DOHH2 (cell line): Measurements from ENCODE around the gene AP2A1.

Experiments used
- H3F3A ChIP-seq: fragments of 200-600 bp; sonication (generic), shearing (Covaris generic); 2 replicates; pipeline ENCODE4 v1.6.0; 2016; ENCODE audit warnings: antibody characterized with exemption, mild to moderate bottlenecking; ENCODE audit not compliant: control insufficient read depth, insufficient read depth
- H3K27ac ChIP-seq: fragments of 200-600 bp; sonication (generic); 2 replicates; pipeline ENCODE4 v1.5.1; 2014; ENCODE audit warnings: low read depth, mild to moderate bottlenecking, low read length, moderate library complexity
- H3K27me3 ChIP-seq: fragments of 200-600 bp; sonication (generic); 2 replicates; pipeline ENCODE4 v1.6.1; 2014; ENCODE audit warnings: mild to moderate bottlenecking, low read length, mixed read lengths; ENCODE audit not compliant: control insufficient read depth
- H3K36me3 ChIP-seq: fragments of 200-600 bp; sonication (generic); 2 replicates; pipeline ENCODE4 v1.6.1; 2014; ENCODE audit warnings: mild to moderate bottlenecking, low read length, moderate library complexity, mixed read lengths; ENCODE audit not compliant: control insufficient read depth
- H3K4me1 ChIP-seq: fragments of 200-600 bp; sonication (generic); 2 replicates; pipeline ENCODE4 v1.6.1; 2014; ENCODE audit warnings: mild to moderate bottlenecking, low read length, mixed read lengths; ENCODE audit not compliant: control insufficient read depth
- H3K4me2 ChIP-seq: fragments of 200-600 bp; sonication (generic); 2 replicates; pipeline ENCODE4 v1.6.0; 2014; ENCODE audit warnings: mild to moderate bottlenecking, low read length, moderate library complexity
- H3K4me3 ChIP-seq: fragments of 200-600 bp; sonication (generic); 2 replicates; pipeline ENCODE4 v1.5.1; 2014; ENCODE audit warnings: mild to moderate bottlenecking, low read length, mixed read lengths
- H3K79me2 ChIP-seq: fragments of 200-600 bp; sonication (generic); 2 replicates; pipeline ENCODE4 v1.6.1; 2014; ENCODE audit warnings: mild to moderate bottlenecking, low read length, mixed read lengths; ENCODE audit not compliant: control insufficient read depth
- H3K9me2 ChIP-seq: fragments of 200-600 bp; sonication (generic); replicated peaks from 2 replicates; pipeline ENCODE4 v1.6.1; 2014; ENCODE audit warnings: mild to moderate bottlenecking, low read length, mixed read lengths; ENCODE audit not compliant: control insufficient read depth
- H3K9me3 ChIP-seq: fragments of 200-600 bp; sonication (generic); 2 replicates; pipeline ENCODE4 v1.6.1; 2014; ENCODE audit warnings: antibody characterized with exemption, low read length, mixed read lengths; ENCODE audit not compliant: control insufficient read depth, insufficient read depth
- H4K20me1 ChIP-seq: fragments of 200-600 bp; sonication (generic); 2 replicates; pipeline ENCODE4 v1.6.0; 2014; ENCODE audit warnings: low read depth, mild to moderate bottlenecking, antibody characterized with exemption, low read length, moderate library complexity; ENCODE audit not compliant: control insufficient read depth, insufficient read depth
- EZH2phosphoT487 ChIP-seq: fragments of 200-600 bp; sonication (generic); IDR thresholded peaks from 2 replicates; pipeline ENCODE4 v1.6.1; 2017; ENCODE audit warnings: borderline replicate concordance, mild to moderate bottlenecking, antibody characterized with exemption, low read length, moderate library complexity, mixed read lengths
- TF ChIP-seq, protein P1 (sequence below): fragments of 200-600 bp; sonication (generic); IDR thresholded peaks from one replicate; pipeline ENCODE4 v1.5.1; 2014; ENCODE audit warnings: antibody characterized with exemption, mild to moderate bottlenecking, low read depth, low read length; ENCODE audit not compliant: poor library complexity, severe bottlenecking

Gene AP2A1

DNA sequence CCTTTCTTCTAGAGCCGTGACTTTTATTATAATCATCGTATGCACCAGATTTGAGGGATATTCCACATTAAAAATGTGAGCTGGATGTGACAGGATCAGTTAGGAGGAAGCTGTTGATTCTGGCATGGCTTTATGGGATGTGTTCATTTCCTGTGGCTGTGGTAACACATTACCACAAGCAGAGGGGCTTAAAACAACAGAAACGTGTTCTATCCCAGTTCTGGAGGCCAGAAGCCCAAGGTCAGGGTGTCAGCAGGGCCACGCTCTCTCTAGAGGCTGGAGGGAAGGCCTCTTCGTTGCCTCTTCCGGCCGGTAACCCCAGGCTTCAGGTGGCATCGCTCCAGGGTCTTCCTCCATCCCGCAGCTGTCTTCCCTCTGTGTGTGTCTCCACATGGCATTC is 65.8 kb downstream of the AP2A1 start:
- H3K9me3 ChIP-seq = no peaks in the 10 kb centered on the region
- H3K4me2 ChIP-seq = no peak overlapping the region
- peaks cover 92% of the 10 kb centered on the region for H3K36me3 ChIP-seq
- H4K20me1 ChIP-seq = 0 out of 2 replicates have a peak, but pooled peaks cover 2% of the 10 kb centered on the region
- no peaks in the 10 kb centered on the region for H3K27me3 ChIP-seq
- H3K4me3 ChIP-seq = no peak overlapping the region
- H3F3A ChIP-seq = no peaks in the 10 kb centered on the region
- no peaks in the 10 kb centered on the region for H3K4me1 ChIP-seq
- H3K79me2 ChIP-seq = peaks cover 16% of the 10 kb centered on the region
- H3K9me2 ChIP-seq = no peaks in the 10 kb centered on the region
- no peak overlapping the region for H3K27ac ChIP-seq
- TF ChIP-seq, protein P1, sequence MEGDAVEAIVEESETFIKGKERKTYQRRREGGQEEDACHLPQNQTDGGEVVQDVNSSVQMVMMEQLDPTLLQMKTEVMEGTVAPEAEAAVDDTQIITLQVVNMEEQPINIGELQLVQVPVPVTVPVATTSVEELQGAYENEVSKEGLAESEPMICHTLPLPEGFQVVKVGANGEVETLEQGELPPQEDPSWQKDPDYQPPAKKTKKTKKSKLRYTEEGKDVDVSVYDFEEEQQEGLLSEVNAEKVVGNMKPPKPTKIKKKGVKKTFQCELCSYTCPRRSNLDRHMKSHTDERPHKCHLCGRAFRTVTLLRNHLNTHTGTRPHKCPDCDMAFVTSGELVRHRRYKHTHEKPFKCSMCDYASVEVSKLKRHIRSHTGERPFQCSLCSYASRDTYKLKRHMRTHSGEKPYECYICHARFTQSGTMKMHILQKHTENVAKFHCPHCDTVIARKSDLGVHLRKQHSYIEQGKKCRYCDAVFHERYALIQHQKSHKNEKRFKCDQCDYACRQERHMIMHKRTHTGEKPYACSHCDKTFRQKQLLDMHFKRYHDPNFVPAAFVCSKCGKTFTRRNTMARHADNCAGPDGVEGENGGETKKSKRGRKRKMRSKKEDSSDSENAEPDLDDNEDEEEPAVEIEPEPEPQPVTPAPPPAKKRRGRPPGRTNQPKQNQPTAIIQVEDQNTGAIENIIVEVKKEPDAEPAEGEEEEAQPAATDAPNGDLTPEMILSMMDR = no peak
- TF ChIP-seq EZH2phosphoT487 = no peak

DNA sequence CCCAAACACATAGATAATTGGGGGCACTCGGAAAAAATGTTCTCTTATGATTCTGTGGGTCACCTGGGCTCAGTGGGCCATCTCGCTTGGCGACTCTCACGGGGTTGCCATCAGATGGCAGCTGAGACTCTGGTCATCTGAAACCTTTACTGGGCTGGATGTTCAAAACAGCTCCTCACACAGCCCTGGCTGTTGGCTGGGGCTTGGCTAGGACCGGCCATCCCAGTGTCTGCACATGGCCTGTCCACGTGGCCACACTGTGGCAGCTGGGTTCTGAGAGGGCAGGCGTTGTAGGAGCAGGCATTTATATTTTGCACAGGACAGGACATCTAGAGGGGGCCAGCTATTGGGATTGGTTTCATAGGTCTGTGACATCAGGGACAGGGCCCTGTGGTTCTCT is 66.8 kb downstream of the AP2A1 start:
- Histone ChIP-seq H3K4me2 (no peak overlapping the region), H3K36me3 (peaks cover 95% of the 10 kb centered on the region), H3K4me1 (no peaks in the 10 kb centered on the region), H3F3A (no peaks in the 10 kb centered on the region), H3K79me2 (peaks cover 9% of the 10 kb centered on the region), H3K27me3 (no peaks in the 10 kb centered on the region), H3K9me2 (no peaks in the 10 kb centered on the region), H3K9me3 (no peaks in the 10 kb centered on the region), H4K20me1 (0 out of 2 replicates have a peak, but pooled peaks cover 2% of the 10 kb centered on the region), H3K27ac (no peak overlapping the region), H3K4me3 (no peak overlapping the region)
- TF ChIP-seq, protein P1 = no peak
- TF ChIP-seq EZH2phosphoT487 = no peak

DNA sequence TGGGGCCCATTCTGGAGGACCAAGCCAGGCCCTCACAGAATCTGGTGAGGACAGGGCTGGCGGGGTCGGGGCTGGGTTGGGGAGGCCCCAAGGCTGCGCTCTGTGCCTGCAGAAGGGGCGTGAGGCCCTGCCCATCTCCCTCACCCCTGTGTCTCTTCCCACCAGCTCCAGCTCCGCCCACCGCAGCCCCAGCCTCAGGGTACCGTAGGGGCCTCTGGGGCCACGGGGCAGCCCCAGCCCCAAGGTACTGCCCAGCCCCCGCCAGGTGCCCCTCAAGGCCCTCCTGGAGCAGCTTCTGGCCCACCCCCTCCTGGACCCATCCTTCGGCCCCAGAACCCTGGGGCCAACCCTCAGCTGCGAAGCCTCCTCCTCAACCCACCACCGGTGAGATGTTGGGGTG is 68.8 kb downstream of the AP2A1 start:
- Histone ChIP-seq H3K4me3 (no peak overlapping the region), H3K36me3 (peaks cover 94% of the 10 kb centered on the region), H3K27ac (no peak overlapping the region), H3K79me2 (no peaks in the 10 kb centered on the region; the same call in 1 of the 2 replicates), H3F3A (no peaks in the 10 kb centered on the region), H3K4me2 (no peak overlapping the region), H3K27me3 (no peaks in the 10 kb centered on the region), H3K9me2 (no peaks in the 10 kb centered on the region), H4K20me1 (0 out of 2 replicates have a peak, but pooled peaks cover 2% of the 10 kb centered on the region), H3K4me1 (no peaks in the 10 kb centered on the region), H3K9me3 (no peaks in the 10 kb centered on the region)
- no peak for TF ChIP-seq EZH2phosphoT487
- TF ChIP-seq, protein P1 = no peak
